Measurements from ENCODE around the gene OR4D10. TPM values are rescaled to one million over a fixed set of nuclear protein-coding genes. Genes with fewer than 3 reads are reported as not detected.
"Not testable (repeated sequence)": the region's sequence is repeated elsewhere in the genome, so short reads cannot be mapped to it uniquely, and the experiment has no call there.

The OR4D10 gene
- total and polyA plus RNA-seq, 2 donors (not counting 3 experiments of a cell fraction or from before 2014, with no cell fraction given), result not detected

DNA sequence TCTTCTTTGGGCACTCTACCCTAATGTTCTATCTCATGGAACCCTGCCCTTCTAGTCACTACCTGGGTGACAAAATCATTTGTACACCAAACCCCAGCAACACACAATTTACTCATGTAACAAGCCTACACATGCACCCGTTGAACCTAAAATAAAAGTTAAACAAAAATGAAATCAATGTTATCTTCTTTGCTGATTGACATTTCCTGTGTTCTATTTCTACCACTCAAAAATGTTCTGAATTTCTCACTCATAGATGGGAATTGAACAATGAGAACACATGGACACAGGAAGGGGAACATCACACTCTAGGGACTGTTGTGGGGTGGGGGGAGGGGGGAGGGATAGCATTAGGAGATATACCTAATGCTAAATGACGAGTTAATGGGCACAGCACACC, 47.0 kb downstream of the OR4D10 start:
- H3K36me3 ChIP-seq (ENCODE audit: control insufficient read depth in 2 of 2, extremely low read depth in 1 of 2, insufficient read depth in 2 of 2, low read length in 2 of 2); POLR2A ChIA-PET; H3K4me2 ChIP-seq (ENCODE audit: insufficient read depth, low read length); H3K27ac ChIP-seq (ENCODE audit: insufficient read depth, low read depth, low read length); H3K4me1 ChIP-seq (ENCODE audit: control insufficient read depth, extremely low read depth, insufficient read depth, low read length); H2AFZ ChIP-seq (ENCODE audit: low read depth, low read length); H3K27me3 ChIP-seq (ENCODE audit: control insufficient read depth in 2 of 2, insufficient read depth in 2 of 2, low read length in 2 of 2); CTCF ChIA-PET; H4K20me1 ChIP-seq (replicated peaks; ENCODE audit: control insufficient read depth, extremely low read depth, insufficient read depth, low read length); DNase-seq (ENCODE audit: low read depth, low spot score); H3K9me1 ChIP-seq (replicated peaks; ENCODE audit: control insufficient read depth, extremely low read depth, insufficient read depth, low read length); H3K4me3 ChIP-seq (replicated peaks in 1 of 3; ENCODE audit: insufficient read depth in 1 of 3, low read depth in 1 of 3, low read length in 3 of 3); dilution Hi-C loops (cut with MboI; ENCODE audit: extremely low pct_ligation_motif_present, low sequenced_read_pairs); H3K9me3 ChIP-seq (replicated peaks; ENCODE audit: control insufficient read depth, insufficient read depth, low read length); H3K79me2 ChIP-seq (ENCODE audit: control insufficient read depth, insufficient read depth, low read length); BruUV-seq (replicated peaks); H3K9ac ChIP-seq (replicated peaks; ENCODE audit: extremely low read depth, insufficient read depth, low read length); intact Hi-C loops (cut with micrococcal nuclease): not testable (repeated sequence)
- FAIRE-seq, result peak; percentile 48

DNA sequence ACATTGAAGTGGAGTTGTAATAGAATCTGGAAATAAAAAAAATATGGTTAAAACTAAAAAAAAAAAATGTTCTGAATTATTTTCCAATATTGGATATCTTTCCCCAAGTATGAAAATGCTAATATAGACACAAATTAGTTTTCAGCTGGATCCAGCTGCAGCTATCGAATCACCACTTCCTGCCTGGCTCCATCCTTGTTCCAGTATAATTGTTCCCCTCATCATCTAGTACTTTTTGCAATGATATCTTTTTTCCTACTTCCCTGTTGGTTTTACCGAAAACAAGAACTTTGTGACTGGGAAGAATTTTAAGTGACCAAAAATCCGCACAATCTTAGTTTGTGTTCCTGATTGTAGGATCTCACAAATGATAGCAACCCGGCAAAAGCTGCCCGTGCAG, 47.6 kb downstream of the OR4D10 start:
- H3K27me3 ChIP-seq (ENCODE audit: control insufficient read depth in 2 of 2, insufficient read depth in 2 of 2, low read length in 2 of 2), result peaks cover 7 to 9% of the 10 kb centered on the region in 2 experiments
- no peaks in the 10 kb centered on the region for H3K9me3 ChIP-seq (replicated peaks; ENCODE audit: control insufficient read depth, insufficient read depth, low read length)
- no peaks in the 10 kb centered on the region for H3K9me1 ChIP-seq (replicated peaks; ENCODE audit: control insufficient read depth, extremely low read depth, insufficient read depth, low read length)
- H4K20me1 ChIP-seq (replicated peaks; ENCODE audit: control insufficient read depth, extremely low read depth, insufficient read depth, low read length), result no peaks in the 10 kb centered on the region
- ChIA-PET CTCF (no interaction called here), POLR2A (no interaction called here)
- DNase-seq (ENCODE audit: low read depth, low spot score) (no peak), FAIRE-seq (no peak)
- TF ChIP-seq FOS (IDR thresholded peaks at IDR 0.05; ENCODE audit: borderline replicate concordance, insufficient read depth, low read length) (no peak), EZH2 (IDR thresholded peaks at IDR 0.05; ENCODE audit: borderline replicate concordance, low read depth, low read length, severe bottlenecking) (no peak), MYC (IDR thresholded peaks at IDR 0.05; ENCODE audit: low read depth, low read length) (no peak), POLR2A (IDR thresholded peaks at IDR 0.05; ENCODE audit: low read depth, low read length) (no peak), POLR2AphosphoS5 (IDR thresholded peaks at IDR 0.05; ENCODE audit: insufficient read depth, low read depth, low read length) (no peak), GATA2 (IDR thresholded peaks at IDR 0.05; ENCODE audit: insufficient read depth, insufficient read length, low read depth, low read length) (no peak), MAX (IDR thresholded peaks at IDR 0.05; ENCODE audit: insufficient read depth, insufficient read length) (no peak), CTCF (IDR thresholded peaks at IDR 0.05; ENCODE audit: extremely low read depth in 1 of 2, insufficient read depth in 1 of 2, low read depth in 1 of 2, low read length in 2 of 2) (no peak), JUN (IDR thresholded peaks at IDR 0.05; ENCODE audit: borderline replicate concordance, insufficient read depth, insufficient read length, low read depth) (no peak)
- no peak overlapping the region for H3K4me2 ChIP-seq (ENCODE audit: insufficient read depth, low read length)
- no peak overlapping the region for H3K27ac ChIP-seq (ENCODE audit: insufficient read depth, low read depth, low read length)
- intact Hi-C loops (cut with micrococcal nuclease), result no loop called here
- H3K79me2 ChIP-seq (ENCODE audit: control insufficient read depth, insufficient read depth, low read length), result no peaks in the 10 kb centered on the region
- H3K4me3 ChIP-seq (replicated peaks in 1 of 3; ENCODE audit: insufficient read depth in 1 of 3, low read depth in 1 of 3, low read length in 3 of 3), result no peak overlapping the region
- no peak overlapping the region for H2AFZ ChIP-seq (ENCODE audit: low read depth, low read length)
- no peaks in the 10 kb centered on the region for H3K36me3 ChIP-seq (ENCODE audit: control insufficient read depth in 2 of 2, extremely low read depth in 1 of 2, insufficient read depth in 2 of 2, low read length in 2 of 2)
- H3K9ac ChIP-seq (replicated peaks; ENCODE audit: extremely low read depth, insufficient read depth, low read length), result no peak overlapping the region
- no peaks in the 10 kb centered on the region for H3K4me1 ChIP-seq (ENCODE audit: control insufficient read depth, extremely low read depth, insufficient read depth, low read length)
- dilution Hi-C loops (cut with MboI; ENCODE audit: extremely low pct_ligation_motif_present, low sequenced_read_pairs), result no loop called here
- BruUV-seq (replicated peaks), result no TSS peak

Measured in endothelial cell of umbilical vein (primary cell).